Esophagus muscularis mucosa (tissue), 4 donors: Measurements from ENCODE around the gene ANKHD1.

Experiments used
- CTCF ChIP-seq, 3 experiments: fragments of 200-600 bp in 2 of 3; fragments of 450-650 bp in 1 of 3; sonication (generic) in 2 of 3; IDR thresholded peaks; one replicate each; pipeline ENCODE4 v1.5.1; 2017 to 2019; ENCODE audit warnings: antibody characterized with exemption in 3 of 3, mild to moderate bottlenecking in 2 of 3, moderate library complexity in 1 of 3
- EP300 ChIP-seq: sonication (generic); formaldehyde crosslinking; IDR thresholded peaks from one replicate; pipeline ENCODE4 v1.6.1; 2017; ENCODE audit warnings: antibody characterized with exemption
- POLR2A ChIP-seq: fragments of 450-650 bp; IDR thresholded peaks from one replicate; pipeline ENCODE4 v1.6.1; 2017; ENCODE audit warnings: antibody characterized with exemption, moderate library complexity, mild to moderate bottlenecking, low read depth

- TF ChIP-seq EP300 = no peak
- no peak for TF ChIP-seq CTCF (IDR thresholded peaks at IDR 0.05)
- no peak for TF ChIP-seq POLR2A
Observed at GRCh38 chr5:140570058-140570457, 168.4 kb downstream of the ANKHD1 start.
